Measurements from ENCODE around the gene MARCHF4.

- TF ChIP-seq, protein P1, sequence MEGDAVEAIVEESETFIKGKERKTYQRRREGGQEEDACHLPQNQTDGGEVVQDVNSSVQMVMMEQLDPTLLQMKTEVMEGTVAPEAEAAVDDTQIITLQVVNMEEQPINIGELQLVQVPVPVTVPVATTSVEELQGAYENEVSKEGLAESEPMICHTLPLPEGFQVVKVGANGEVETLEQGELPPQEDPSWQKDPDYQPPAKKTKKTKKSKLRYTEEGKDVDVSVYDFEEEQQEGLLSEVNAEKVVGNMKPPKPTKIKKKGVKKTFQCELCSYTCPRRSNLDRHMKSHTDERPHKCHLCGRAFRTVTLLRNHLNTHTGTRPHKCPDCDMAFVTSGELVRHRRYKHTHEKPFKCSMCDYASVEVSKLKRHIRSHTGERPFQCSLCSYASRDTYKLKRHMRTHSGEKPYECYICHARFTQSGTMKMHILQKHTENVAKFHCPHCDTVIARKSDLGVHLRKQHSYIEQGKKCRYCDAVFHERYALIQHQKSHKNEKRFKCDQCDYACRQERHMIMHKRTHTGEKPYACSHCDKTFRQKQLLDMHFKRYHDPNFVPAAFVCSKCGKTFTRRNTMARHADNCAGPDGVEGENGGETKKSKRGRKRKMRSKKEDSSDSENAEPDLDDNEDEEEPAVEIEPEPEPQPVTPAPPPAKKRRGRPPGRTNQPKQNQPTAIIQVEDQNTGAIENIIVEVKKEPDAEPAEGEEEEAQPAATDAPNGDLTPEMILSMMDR (IDR thresholded peaks at IDR 0.05), result no peak
- TF ChIP-seq POLR2A (IDR thresholded peaks at IDR 0.05), result no peak
Observed at GRCh38 chr2:216389570-216389969, 17.3 kb upstream of the MARCHF4 start.
